IPS-15b (cell line): ENCODE data around the gene TMEM63A.
"Not testable (repeated sequence)": the region's sequence is repeated elsewhere in the genome, so short reads cannot be mapped to it uniquely, and the experiment has no call there.

Experiments
- H3K27me3 ChIP-seq: one replicate; pipeline ENCODE4 v1.6.1; 2013; ENCODE audit warnings: low read length; ENCODE audit not compliant: control insufficient read depth, insufficient read depth
- H3K36me3 ChIP-seq: one replicate; pipeline ENCODE4 v1.6.1; 2013; ENCODE audit warnings: low read length; ENCODE audit not compliant: control insufficient read depth, insufficient read depth
- H3K4me1 ChIP-seq: one replicate; pipeline ENCODE4 v1.6.1; 2013; ENCODE audit warnings: mild to moderate bottlenecking, low read length; ENCODE audit not compliant: control insufficient read depth, insufficient read depth
- H3K4me3 ChIP-seq: one replicate; pipeline ENCODE4 v1.5.1; 2013; ENCODE audit warnings: low read depth, low read length
- H3K9ac ChIP-seq: one replicate; pipeline ENCODE4 v1.6.1; 2013; ENCODE audit warnings: low read depth, mild to moderate bottlenecking, low read length
- H3K9me3 ChIP-seq: one replicate; pipeline ENCODE4 v1.6.1; 2013; ENCODE audit warnings: mild to moderate bottlenecking, low read length; ENCODE audit not compliant: control insufficient read depth, insufficient read depth

TMEM63A gene

DNA sequence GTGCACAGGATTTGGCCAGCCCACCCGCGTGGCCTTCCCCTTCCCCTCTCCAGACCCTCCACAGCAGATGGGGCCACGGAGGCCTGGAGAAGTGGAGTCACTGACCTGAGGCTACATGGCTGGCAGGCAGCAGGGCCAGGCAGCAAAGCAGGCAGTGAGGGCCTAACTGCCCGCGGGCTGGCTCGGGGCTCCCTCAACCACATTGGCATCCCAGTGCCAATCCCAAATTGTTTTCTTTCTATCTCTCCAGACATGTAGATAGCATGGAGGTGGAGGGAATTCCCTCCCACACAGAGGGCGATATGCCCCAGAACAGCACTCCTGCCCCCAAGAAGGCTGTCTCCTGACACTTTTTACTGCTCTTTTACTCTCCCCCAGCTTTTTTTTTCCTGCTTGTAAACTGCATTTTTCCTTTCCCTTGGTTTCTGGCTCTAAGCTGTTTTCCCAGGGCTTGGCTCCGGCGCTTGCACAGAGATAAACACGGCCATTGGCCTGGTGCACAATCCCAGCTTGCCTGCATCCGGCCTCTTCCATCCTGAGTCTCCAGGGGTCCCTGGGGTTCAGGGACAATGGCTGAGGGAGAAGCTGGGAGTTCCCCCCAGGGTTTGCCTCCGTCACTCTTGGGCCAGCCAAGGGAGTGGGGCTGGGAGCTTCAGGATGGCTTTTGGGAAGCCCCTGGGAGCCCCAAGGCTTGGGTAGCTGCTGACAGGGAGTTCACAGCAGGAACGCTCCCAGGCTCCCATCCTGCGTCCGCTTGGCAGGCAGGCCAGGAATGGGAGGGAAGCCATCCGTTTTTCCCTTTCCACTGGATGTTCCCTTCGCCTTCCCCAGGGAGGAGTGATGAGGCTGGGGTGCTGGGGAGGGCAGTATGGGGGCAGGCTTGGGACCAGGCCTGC is 65.3 kb downstream of the TMEM63A start:
- no peaks in the 10 kb centered on the region for H3K9me3 ChIP-seq
- no peak overlapping the region for H3K4me3 ChIP-seq
- H3K9ac ChIP-seq, result no peak overlapping the region
- H3K27me3 ChIP-seq, result no peaks in the 10 kb centered on the region
- H3K36me3 ChIP-seq, result peaks cover 7% of the 10 kb centered on the region
- H3K4me1 ChIP-seq, result peaks cover 24% of the 10 kb centered on the region

DNA sequence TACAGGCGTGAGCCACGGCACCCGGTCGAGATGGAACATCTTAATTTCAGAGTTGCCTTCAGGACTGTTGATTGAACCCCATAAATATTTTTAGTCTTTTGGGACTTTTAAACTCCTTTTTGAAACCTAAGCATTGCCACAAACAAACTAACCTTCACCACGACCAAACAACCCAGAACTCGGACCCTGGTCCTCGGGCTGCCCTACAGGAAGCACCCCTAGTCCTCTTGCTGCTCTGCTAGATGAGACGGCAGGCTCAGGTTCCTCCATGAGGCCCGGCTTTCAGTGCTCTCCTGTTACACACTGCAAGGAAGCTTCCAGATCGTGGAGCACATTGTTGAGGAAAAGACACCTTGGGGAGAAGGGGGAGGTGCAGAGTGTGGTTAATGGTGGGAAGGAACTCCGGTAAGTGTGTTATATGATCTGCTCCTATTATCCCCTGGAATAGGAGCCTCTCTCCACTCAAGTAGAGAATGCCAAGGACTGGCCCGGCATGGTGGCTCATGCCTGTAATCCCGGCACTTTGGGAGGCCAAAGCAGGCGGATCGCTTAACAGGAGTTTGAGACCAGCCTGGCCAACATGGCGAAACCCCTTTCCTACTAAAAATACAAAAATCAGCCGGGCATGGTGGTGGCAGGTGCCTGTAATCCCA is 66.5 kb downstream of the TMEM63A start:
- Histone ChIP-seq H3K4me3 (no peak overlapping the region), H3K9ac (no peak overlapping the region), H3K4me1 (peaks cover 29% of the 10 kb centered on the region), H3K27me3 (no peaks in the 10 kb centered on the region), H3K9me3 (no peaks in the 10 kb centered on the region), H3K36me3 (peaks cover 7% of the 10 kb centered on the region)

DNA sequence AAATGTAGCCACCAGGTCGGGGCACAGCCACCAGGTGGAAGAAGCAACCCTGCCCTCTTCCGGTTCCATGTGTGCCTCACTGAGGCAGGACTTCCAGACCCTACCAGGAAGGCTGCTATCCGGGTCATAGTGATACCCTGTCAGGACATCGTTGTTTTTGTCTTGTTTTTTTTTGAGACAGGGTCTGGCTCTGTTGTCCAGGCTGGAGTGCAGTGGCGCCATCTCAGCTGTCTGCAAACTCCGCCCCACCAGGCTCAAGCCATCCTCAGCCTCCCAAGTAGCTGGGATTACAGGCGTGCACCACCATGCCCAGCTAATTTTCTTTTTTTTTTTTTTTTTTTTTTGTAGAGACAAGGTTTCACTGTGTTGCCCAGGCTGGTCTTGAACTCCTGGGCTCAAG is 67.1 kb downstream of the TMEM63A start:
- H3K27me3 ChIP-seq, result not testable (repeated sequence)
- H3K4me1 ChIP-seq, result peaks cover 29% of the 10 kb centered on the region

DNA sequence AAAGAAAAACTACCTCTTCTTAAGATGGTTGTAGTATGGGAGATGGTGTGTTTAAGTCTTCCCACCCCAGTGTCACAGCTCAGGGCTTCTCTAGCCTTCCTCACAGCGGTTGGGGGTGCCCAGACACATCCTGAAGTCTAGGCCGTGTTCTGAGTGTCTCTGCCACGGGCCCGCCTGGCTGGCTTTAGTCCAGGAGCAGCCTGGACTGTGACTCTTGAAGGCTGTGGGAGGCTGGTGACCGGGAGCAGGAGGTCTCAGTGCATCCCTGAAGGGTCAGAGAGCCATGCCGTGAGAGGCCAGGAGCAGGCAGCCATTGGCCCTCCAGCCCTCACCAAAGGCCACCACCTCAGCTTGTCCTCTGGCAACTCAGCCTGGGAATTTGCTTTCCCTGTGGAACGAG is 67.8 kb downstream of the TMEM63A start:
- peaks cover 29% of the 10 kb centered on the region for H3K4me1 ChIP-seq

More for the DNA sequence above, 67.1 kb downstream of the TMEM63A start:
- not testable (repeated sequence) for H3K36me3 ChIP-seq, H3K4me3 ChIP-seq, H3K9me3 ChIP-seq, H3K9ac ChIP-seq

DNA sequence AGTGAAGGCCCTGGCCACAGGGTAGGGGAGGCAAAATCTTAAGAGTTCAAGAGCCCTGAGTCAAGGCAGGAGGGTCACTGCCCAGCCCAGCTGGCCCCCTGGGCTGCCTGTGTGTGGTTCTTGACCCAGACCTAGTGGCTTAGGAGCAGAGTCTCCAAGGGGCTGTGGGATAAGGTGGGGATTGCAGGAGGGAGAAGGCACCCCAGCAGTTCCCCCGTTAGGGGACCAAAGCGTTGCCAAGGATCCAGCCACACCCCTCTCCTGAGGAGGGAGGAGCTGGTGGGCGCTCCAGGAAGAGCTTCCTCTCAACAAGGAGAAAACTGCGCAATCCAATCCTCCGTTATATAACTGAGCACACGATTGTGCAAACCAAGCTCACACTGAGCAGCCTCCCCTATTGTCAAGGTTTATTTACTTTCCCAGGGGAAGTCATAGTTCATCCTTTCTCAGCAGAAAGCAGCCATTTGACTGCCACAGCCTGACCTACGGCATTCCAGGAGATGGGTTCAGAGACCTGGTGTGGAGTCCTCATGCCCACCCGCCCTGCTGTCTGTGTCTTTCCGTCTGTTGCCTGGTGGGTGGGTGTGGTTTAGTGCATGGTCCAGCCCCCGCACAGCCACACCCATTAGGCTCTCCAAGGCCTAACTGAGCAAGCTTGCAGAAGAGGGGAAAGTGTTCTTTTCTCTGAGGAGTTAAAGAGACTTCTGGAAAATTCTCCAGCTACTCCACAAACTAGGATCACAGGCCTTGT is 68.8 kb downstream of the TMEM63A start:
- Histone ChIP-seq H3K4me1 (peaks cover 27% of the 10 kb centered on the region), H3K9ac (no peak overlapping the region), H3K36me3 (peaks cover 7% of the 10 kb centered on the region), H3K27me3 (peaks cover 5% of the 10 kb centered on the region), H3K4me3 (no peak overlapping the region), H3K9me3 (no peaks in the 10 kb centered on the region)

More for the DNA sequence above, 67.8 kb downstream of the TMEM63A start:
- Histone ChIP-seq H3K27me3 (no peaks in the 10 kb centered on the region), H3K9me3 (no peaks in the 10 kb centered on the region), H3K9ac (no peak overlapping the region), H3K4me3 (no peak overlapping the region), H3K36me3 (peaks cover 7% of the 10 kb centered on the region)

DNA sequence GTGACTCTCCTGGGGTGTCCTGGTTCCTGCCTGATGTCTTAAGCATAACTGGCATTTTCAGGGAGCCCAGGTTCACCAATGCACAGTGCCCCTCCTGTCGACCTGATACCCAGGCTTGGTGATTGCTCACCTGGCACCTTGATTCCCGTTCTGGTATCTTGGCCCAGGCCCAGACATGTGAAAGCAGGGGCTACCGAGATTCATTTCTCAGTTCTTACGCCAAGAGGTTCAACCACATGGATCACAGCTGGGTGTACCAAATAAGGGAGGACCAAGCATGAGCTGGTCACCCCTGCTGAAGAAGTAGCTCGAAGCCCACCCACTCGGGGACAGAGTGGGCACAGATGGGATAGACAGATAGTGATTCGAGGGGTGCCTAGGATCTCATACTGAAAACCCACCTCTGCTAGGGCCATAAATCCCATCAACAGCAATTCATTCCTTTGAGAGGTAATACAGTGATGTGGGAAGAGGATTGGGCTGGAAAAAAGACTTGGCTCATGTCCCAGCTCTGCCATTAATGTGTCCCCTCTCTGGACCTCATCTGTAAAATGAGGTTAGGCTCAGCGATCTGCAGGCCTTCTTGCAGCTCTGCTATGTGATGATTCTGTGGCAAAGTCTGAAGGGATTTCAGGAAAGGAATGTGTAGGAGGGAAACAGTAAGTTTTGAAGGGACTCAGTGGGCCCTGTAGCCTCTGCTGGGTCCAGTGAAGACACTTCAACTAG is 69.5 kb downstream of the TMEM63A start:
- Histone ChIP-seq H3K4me3 (no peak overlapping the region), H3K4me1 (peaks cover 20% of the 10 kb centered on the region), H3K9me3 (no peaks in the 10 kb centered on the region), H3K9ac (no peak overlapping the region), H3K36me3 (peaks cover 7% of the 10 kb centered on the region), H3K27me3 (peaks cover 7% of the 10 kb centered on the region)

DNA sequence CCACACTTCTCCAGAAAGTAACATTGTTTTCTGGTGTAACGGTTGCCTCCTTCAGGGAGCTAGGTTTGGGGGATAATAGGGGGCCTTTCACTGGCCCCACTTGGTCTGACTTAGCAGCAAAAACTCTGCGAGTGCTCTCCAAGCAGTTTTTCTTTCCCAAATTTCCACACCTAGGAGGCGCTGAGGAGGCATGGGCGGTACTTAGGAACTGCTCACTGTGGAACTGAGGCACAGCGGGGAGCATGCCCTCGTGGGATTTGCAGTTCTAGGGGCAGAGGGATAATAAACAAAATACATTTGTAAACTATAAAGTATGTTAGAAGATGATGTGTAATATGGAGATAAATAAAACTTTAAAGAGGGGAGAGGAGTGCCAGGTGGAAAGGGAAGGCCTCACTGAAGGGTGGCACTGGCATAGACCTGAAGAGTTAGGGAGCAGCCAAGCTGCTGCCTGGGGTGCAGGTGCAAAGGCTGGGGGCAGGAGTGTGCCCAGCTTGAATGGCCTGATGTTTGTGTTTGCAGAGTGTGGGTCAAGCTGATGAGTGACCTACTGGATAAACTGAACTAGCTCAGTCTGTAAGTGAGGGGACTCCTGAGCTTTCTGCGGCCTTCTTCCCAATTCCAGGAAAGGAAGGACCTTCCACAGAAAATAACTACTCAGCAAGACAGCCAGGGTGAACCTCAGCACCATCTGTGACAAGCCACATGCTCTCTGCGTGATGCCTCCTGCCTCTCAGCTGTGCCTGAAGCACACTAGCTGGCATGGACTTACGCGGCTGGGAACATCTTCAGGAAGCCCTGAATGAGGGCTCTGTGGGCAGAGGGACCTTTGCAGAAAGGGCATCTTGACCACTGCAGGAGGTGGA is 70.3 kb downstream of the TMEM63A start:
- peak overlapping the region; percentile 45 for H3K4me3 ChIP-seq
- H3K4me1 ChIP-seq, result peaks cover 12% of the 10 kb centered on the region
- no peak overlapping the region for H3K9ac ChIP-seq
- H3K9me3 ChIP-seq, result no peaks in the 10 kb centered on the region
- peaks cover 7% of the 10 kb centered on the region for H3K36me3 ChIP-seq
- peaks cover 7% of the 10 kb centered on the region for H3K27me3 ChIP-seq

DNA sequence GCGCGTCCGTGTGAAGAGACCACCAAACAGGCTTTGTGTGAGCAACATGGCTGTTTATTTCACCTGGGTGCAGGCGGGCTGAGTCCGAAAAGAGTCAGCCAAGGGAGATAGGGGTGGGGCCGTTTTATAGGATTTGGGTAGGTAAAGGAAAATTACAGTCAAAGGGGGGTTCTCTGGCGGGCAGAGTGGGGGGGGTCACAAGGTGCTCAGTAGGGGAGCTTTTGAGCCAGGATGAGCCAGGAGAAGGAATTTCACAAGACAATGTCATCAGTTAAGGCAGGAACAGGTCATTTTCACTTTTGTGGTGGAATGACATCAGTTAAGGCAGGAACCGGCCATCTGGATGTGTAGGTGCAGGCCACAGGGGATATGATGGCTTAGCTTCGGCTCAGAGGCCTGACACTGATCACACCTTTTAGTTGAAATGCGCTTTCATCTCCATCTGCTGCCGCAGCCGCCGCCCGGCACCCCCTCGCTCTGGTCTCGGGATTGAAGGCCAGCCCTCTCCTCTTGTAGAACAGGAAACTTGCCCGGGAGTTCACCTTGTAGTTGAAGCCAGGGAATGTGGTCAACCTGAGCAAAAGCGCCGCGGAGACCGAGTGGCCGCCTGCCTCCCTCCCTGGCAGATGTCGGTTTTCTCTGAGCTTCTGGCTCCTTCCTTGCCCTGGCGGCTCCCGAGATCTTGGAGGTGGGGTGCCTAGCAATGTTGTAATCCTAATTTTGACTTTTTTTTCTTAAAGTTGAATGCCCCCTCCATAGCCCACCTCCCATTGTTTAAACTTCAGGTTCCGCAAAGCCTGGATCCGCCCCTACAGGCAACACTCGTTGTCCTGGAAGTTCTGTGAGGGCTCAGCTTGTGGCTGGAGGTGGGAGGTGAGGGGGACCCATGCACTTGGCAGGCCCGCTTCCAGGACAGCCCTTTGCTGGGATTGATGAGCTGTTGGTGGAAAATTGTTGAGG is 71.3 kb downstream of the TMEM63A start:
- not testable (repeated sequence) for H3K36me3 ChIP-seq, H3K9me3 ChIP-seq, H3K27me3 ChIP-seq
- H3K4me1 ChIP-seq, result peaks cover 11% of the 10 kb centered on the region
- H3K9ac ChIP-seq, result peak overlapping the region; percentile 73
- peak overlapping the region; percentile 75 for H3K4me3 ChIP-seq

DNA sequence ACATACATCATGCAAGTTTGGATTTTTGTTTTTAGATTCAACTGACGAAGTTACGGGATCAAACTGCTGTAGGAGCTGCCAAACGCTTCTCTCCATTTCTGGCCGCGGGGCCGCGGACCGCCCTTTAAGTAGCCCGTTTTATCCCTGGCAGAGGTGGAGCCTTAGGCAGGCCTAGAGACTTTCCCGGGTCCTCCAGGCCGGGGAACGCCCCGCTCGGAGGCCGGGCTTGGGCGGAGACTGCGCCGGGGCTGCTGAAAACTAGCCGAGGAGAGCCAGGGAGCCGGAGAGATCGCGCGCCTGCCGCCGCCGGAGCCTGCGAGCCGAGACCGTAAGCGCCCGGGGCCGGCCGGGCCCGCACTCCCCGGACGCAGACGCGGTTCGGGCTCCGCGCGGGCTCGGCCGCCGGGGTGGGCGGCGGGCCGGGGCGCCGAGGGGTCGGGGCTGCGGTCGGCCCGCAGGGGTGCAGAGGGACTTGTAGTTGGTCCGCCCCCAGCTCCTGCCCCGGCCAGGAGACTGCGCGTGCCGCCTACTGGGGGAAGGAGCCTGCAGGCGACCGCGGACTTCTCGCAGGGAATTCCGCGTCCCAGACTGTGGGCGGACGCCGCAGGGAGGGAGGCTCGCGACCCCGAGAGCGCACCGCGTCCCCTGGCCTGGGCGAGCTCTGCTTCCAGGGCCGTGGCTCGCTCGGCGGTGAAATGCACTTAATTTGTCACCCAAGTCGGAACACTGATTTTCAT is 72.2 kb downstream of the TMEM63A start, which contains the start of gene EPHX1:
Gene EPHX1, plus strand, starts transcription at position 283 of the 737 bp plus-strand sequence. CDS start 18,606 bp downstream, outside the sequence.
- Histone ChIP-seq H3K27me3 (peaks cover 7% of the 10 kb centered on the region), H3K4me1 (peaks cover 11% of the 10 kb centered on the region), H3K4me3 (peak within 1 kb of the TSS; percentile 75), H3K9ac (peak within 1 kb of the TSS; percentile 73), H3K36me3 (peaks cover 7% of the 10 kb centered on the region), H3K9me3 (no peaks in the 10 kb centered on the region)
